Right lobe of liver (tissue), 4 donors: ENCODE results near the gene THSD8.

ENCODE experiments used
- CTCF ChIP-seq, 4 donors: fragments of 200-600 bp in 3 of 4; fragments of 450-650 bp in 1 of 4; IDR thresholded peaks; one replicate each; pipeline versions ENCODE4 v1.5.1 to v1.8.0; 2016 to 2022; ENCODE audit warnings: antibody characterized with exemption in 4 of 4, mild to moderate bottlenecking in 2 of 4
- POLR2A ChIP-seq: fragments of 450-650 bp; IDR thresholded peaks from one replicate; pipeline ENCODE4 v1.6.1; 2017; ENCODE audit warnings: antibody characterized with exemption, mild to moderate bottlenecking
- donor health status: DM: no; HTN: no; CAD: no.
- donor health status: DM: no; HTN: no; CAD: no.
- donor health status: DM: no; HTN: yes; CAD: no.

DNA sequence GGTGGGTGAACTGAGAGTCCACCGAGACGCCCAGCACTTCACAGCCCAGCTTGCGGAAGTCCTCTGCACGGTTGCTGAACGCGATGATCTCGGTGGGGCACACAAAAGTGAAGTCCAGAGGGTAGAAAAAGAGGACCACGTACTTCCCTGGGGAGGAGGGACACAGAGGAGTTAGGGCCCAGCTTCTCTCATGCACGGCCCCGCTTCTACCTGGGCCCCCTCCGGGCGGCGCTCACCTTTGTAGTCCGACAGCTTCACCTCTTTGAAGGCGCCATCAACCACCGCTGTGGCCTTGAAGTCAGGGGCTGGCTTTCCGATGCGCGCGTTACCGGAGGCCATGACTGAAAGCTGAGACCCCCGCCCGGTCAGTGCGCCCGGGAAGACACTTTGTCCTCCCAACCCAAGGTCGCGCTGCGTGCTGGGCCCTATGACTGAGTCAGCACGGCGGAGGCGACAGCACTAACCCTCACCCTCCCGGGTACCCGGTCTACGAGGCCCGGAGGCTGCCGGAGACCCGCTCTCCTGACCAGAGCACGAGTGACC lies 875 bp upstream of the THSD8 start:
- TF ChIP-seq CTCF (IDR thresholded peaks at IDR 0.05) (no peak), POLR2A (no peak)
